ENCODE data around the gene MBNL2. TPM values are rescaled to one million over a fixed set of nuclear protein-coding genes. Genes with fewer than 3 reads are reported as not detected.

The MBNL2 gene
- total and polyA plus RNA-seq, 2 of the 13 experiments (the other 11 are each of a cell fraction or from before 2014, with no cell fraction given): 30.8 to 59.0 TPM

DNA sequence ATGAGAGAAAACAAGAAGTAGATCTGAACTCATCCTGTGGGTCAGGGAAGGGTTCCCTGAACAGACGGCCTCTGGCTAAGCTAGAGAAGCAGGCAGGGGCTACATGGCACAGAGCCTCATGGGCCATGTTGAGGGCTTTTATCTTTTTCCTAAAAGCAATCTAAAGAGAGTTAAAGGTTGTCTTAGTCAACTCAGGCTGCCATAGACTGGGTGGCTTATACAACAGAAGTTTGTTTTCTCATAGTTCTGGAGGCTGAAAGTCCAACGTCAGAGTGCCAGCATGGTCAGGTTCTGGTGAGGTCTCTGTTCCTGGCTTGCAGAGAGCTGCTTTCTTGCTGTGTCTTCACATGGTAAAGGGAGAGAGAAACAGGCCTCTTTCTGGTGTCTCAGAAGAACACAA, 2.9 kb upstream of the MBNL2 start (continued):
- TF ChIP-seq ZNF790 (CRISPR knock-in tag; IDR thresholded peaks at IDR 0.05; ENCODE audit: borderline replicate concordance) (no peak), ZIK1 (CRISPR knock-in tag; IDR thresholded peaks at IDR 0.05; ENCODE audit: borderline replicate concordance, low read depth) (no peak), POLR2G (IDR thresholded peaks at IDR 0.05; ENCODE audit: low read depth, low read length) (peak; percentile 40; the same call in 1 of the 2 replicates), TBX2 (CRISPR knock-in tag; IDR thresholded peaks at IDR 0.05; ENCODE audit: borderline replicate concordance) (no peak), HDAC2 (CRISPR knock-in tag; IDR thresholded peaks at IDR 0.05) (no peak), HHEX (CRISPR knock-in tag; IDR thresholded peaks at IDR 0.05) (no peak), HDAC1 (CRISPR knock-in tag; IDR thresholded peaks at IDR 0.05) (peak; percentile 49; the same call in 1 of the 2 replicates), ZMYM3 (CRISPR knock-in tag; IDR thresholded peaks at IDR 0.05) (peak; percentile 55; the same call in 1 of the 2 replicates), ERF (CRISPR knock-in tag; IDR thresholded peaks at IDR 0.05) (peak; percentile 39; the same call in 1 of the 2 replicates), YEATS4 (CRISPR knock-in tag; IDR thresholded peaks at IDR 0.05; ENCODE audit: borderline replicate concordance) (0 out of 2 replicates have a peak, but pooled peaks have one; percentile 38), HNF4G (IDR thresholded peaks at IDR 0.05; ENCODE audit: borderline replicate concordance, low read depth, low read length) (0 out of 2 replicates have a peak, but pooled peaks have one; percentile 15), HNF4G (CRISPR knock-in tag; IDR thresholded peaks at IDR 0.05; ENCODE audit: borderline replicate concordance, low read depth) (no peak), FOXP1 (IDR thresholded peaks at IDR 0.05) (no peak), FOXP1 (CRISPR knock-in tag; IDR thresholded peaks at IDR 0.05) (no peak), RARA (CRISPR knock-in tag; IDR thresholded peaks at IDR 0.05) (peak; percentile 54), PRMT3 (CRISPR knock-in tag; IDR thresholded peaks at IDR 0.05; ENCODE audit: borderline replicate concordance, low read depth) (no peak), SMAD1 (CRISPR knock-in tag; IDR thresholded peaks at IDR 0.05; ENCODE audit: borderline replicate concordance, low read depth) (no peak), SAP130 (CRISPR knock-in tag; IDR thresholded peaks at IDR 0.05; ENCODE audit: low read depth) (peak; percentile 58), KDM6A (CRISPR knock-in tag; IDR thresholded peaks at IDR 0.05; ENCODE audit: low read depth) (0 out of 2 replicates have a peak, but pooled peaks have one; percentile 16), ZMYM4 (CRISPR knock-in tag; IDR thresholded peaks at IDR 0.05) (peak; percentile 48; the same call in 1 of the 2 replicates), SRSF1 (optimal IDR thresholded peaks at IDR 0.05; ENCODE audit: low read depth, low read length) (no peak), ZNF354B (CRISPR knock-in tag; IDR thresholded peaks at IDR 0.05) (no peak), SP1 (IDR thresholded peaks at IDR 0.05) (no peak), SP1 (CRISPR knock-in tag; IDR thresholded peaks at IDR 0.05) (no peak)
- TF ChIP-seq, protein P1, sequence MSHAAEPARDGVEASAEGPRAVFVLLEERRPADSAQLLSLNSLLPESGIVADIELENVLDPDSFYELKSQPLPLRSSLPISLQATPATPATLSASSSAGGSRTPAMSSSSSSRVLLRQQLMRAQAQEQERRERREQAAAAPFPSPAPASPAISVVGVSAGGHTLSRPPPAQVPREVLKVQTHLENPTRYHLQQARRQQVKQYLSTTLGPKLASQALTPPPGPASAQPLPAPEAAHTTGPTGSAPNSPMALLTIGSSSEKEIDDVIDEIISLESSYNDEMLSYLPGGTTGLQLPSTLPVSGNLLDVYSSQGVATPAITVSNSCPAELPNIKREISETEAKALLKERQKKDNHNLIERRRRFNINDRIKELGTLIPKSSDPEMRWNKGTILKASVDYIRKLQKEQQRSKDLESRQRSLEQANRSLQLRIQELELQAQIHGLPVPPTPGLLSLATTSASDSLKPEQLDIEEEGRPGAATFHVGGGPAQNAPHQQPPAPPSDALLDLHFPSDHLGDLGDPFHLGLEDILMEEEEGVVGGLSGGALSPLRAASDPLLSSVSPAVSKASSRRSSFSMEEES (CRISPR knock-in tag; IDR thresholded peaks at IDR 0.05): no peak
- TF ChIP-seq, protein P2, sequence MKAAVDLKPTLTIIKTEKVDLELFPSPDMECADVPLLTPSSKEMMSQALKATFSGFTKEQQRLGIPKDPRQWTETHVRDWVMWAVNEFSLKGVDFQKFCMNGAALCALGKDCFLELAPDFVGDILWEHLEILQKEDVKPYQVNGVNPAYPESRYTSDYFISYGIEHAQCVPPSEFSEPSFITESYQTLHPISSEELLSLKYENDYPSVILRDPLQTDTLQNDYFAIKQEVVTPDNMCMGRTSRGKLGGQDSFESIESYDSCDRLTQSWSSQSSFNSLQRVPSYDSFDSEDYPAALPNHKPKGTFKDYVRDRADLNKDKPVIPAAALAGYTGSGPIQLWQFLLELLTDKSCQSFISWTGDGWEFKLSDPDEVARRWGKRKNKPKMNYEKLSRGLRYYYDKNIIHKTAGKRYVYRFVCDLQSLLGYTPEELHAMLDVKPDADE (CRISPR knock-in tag; IDR thresholded peaks at IDR 0.05): no peak
- TF ChIP-seq, protein P3, sequence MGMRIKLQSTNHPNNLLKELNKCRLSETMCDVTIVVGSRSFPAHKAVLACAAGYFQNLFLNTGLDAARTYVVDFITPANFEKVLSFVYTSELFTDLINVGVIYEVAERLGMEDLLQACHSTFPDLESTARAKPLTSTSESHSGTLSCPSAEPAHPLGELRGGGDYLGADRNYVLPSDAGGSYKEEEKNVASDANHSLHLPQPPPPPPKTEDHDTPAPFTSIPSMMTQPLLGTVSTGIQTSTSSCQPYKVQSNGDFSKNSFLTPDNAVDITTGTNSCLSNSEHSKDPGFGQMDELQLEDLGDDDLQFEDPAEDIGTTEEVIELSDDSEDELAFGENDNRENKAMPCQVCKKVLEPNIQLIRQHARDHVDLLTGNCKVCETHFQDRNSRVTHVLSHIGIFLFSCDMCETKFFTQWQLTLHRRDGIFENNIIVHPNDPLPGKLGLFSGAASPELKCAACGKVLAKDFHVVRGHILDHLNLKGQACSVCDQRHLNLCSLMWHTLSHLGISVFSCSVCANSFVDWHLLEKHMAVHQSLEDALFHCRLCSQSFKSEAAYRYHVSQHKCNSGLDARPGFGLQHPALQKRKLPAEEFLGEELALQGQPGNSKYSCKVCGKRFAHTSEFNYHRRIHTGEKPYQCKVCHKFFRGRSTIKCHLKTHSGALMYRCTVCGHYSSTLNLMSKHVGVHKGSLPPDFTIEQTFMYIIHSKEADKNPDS (CRISPR knock-in tag; IDR thresholded peaks at IDR 0.05): no peak
- TF ChIP-seq, protein P4, sequence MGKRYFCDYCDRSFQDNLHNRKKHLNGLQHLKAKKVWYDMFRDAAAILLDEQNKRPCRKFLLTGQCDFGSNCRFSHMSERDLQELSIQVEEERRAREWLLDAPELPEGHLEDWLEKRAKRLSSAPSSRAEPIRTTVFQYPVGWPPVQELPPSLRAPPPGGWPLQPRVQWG (CRISPR knock-in tag; IDR thresholded peaks at IDR 0.05; ENCODE audit: borderline replicate concordance, low read depth): no peak
- TF ChIP-seq, protein P5, sequence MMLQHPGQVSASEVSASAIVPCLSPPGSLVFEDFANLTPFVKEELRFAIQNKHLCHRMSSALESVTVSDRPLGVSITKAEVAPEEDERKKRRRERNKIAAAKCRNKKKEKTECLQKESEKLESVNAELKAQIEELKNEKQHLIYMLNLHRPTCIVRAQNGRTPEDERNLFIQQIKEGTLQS (CRISPR knock-in tag; IDR thresholded peaks at IDR 0.05): no peak
